SJCRH30 (cell line): ENCODE results near the gene CDRT4. TPM values are rescaled to one million over a fixed set of nuclear protein-coding genes. Genes with fewer than 3 reads are reported as not detected.

Source experiments
- DNase-seq, 2 experiments: peaks; one replicate each; pipeline ENCODE4 v3.0.0-alpha.2; 2015 to 2020
- H3K27ac ChIP-seq: fragments of 250-450 bp; sonication (Bioruptor Pico); 2 replicates; pipeline ENCODE4 v1.5.1; 2020; ENCODE audit warnings: mild to moderate bottlenecking, moderate library complexity
- H3K27me3 ChIP-seq: fragments of 250-450 bp; sonication (Bioruptor Pico); 2 replicates; pipeline ENCODE4 v1.5.1; 2020; ENCODE audit warnings: mild to moderate bottlenecking, moderate library complexity
- H3K36me3 ChIP-seq: fragments of 250-450 bp; sonication (Bioruptor Pico); 2 replicates; pipeline ENCODE4 v1.5.1; 2020; ENCODE audit warnings: mild to moderate bottlenecking, moderate library complexity
- H3K4me1 ChIP-seq: fragments of 250-450 bp; sonication (Bioruptor Pico); 2 replicates; pipeline ENCODE4 v1.5.1; 2020; ENCODE audit warnings: mild to moderate bottlenecking, moderate library complexity
- H3K4me3 ChIP-seq: fragments of 250-450 bp; sonication (Bioruptor Pico); 2 replicates; pipeline ENCODE4 v1.5.1; 2020; ENCODE audit warnings: mild to moderate bottlenecking, moderate library complexity
- H3K9me3 ChIP-seq: fragments of 250-450 bp; sonication (Bioruptor Pico); replicated peaks from 2 replicates; pipeline ENCODE4 v1.5.1; 2020; ENCODE audit warnings: mild to moderate bottlenecking, moderate library complexity
- total RNA-seq: library from RNA; depleted of rRNA; stranded (reverse); fragments of >200 nt; shearing (Covaris generic); gene quantifications from 2 replicates; pipeline ENCODE4 v1.2.3, GENCODE V29; 2014; rRNA removed

The CDRT4 gene
- total RNA-seq, 1 experiment from 2014 or later: 0.04 TPM

GRCh38 chr17:15395091-15395490, 72.3 kb downstream of the CDRT4 start:
- H3K27ac ChIP-seq: no peak overlapping the region
- DNase-seq: no peak
- no peaks in the 10 kb centered on the region for H3K27me3 ChIP-seq
- H3K4me1 ChIP-seq: peaks cover 19% of the 10 kb centered on the region
- no peak overlapping the region for H3K4me3 ChIP-seq
- no peaks in the 10 kb centered on the region for H3K36me3 ChIP-seq
- H3K9me3 ChIP-seq: no peaks in the 10 kb centered on the region

- Histone ChIP-seq H3K4me1 (peaks cover 9% of the 10 kb centered on the region; the same call in 1 of the 2 replicates), H3K27ac (no peak overlapping the region), H3K36me3 (no peaks in the 10 kb centered on the region), H3K27me3 (no peaks in the 10 kb centered on the region), H3K4me3 (no peak overlapping the region), H3K9me3 (no peaks in the 10 kb centered on the region)
- no peak for DNase-seq
Observed at GRCh38 chr17:15393414-15393813, 74.0 kb downstream of the CDRT4 start.

- Histone ChIP-seq H3K36me3 (no peaks in the 10 kb centered on the region), H3K4me1 (no peaks in the 10 kb centered on the region), H3K27ac (no peak overlapping the region), H3K4me3 (no peak overlapping the region), H3K27me3 (no peaks in the 10 kb centered on the region), H3K9me3 (no peaks in the 10 kb centered on the region; the same call in 1 of the 2 replicates)
- DNase-seq: no peak
Observed at GRCh38 chr17:15392326-15392741, 75.1 kb downstream of the CDRT4 start.

- Histone ChIP-seq H3K4me1 (peaks cover 2% of the 10 kb centered on the region; the same call in 1 of the 2 replicates), H3K27ac (no peak overlapping the region), H3K36me3 (no peaks in the 10 kb centered on the region), H3K9me3 (no peaks in the 10 kb centered on the region; the same call in 1 of the 2 replicates), H3K4me3 (no peak overlapping the region), H3K27me3 (no peaks in the 10 kb centered on the region)
- DNase-seq: no peak
Observed at GRCh38 chr17:15388356-15389041, 78.9 kb downstream of the CDRT4 start.

- Histone ChIP-seq H3K4me3 (no peak overlapping the region), H3K27me3 (no peaks in the 10 kb centered on the region), H3K36me3 (no peaks in the 10 kb centered on the region), H3K4me1 (peaks cover 2% of the 10 kb centered on the region; the same call in 1 of the 2 replicates), H3K27ac (no peak overlapping the region), H3K9me3 (no peaks in the 10 kb centered on the region; the same call in 1 of the 2 replicates)
- no peak for DNase-seq
Observed at GRCh38 chr17:15386083-15386482, 81.3 kb downstream of the CDRT4 start.

Other genes with a start within 250 kb of the CDRT4 start
- 7.2 and 7.9 TPM in 2 replicates for gene PMP22, start 202.3 kb downstream of the CDRT4 start, total RNA-seq
- gene TEKT3, start 126.0 kb downstream of the CDRT4 start, total RNA-seq: not detected in 2 replicates
- gene TVP23C, start 95.9 kb upstream of the CDRT4 start, total RNA-seq: 0.48 and 1.4 TPM in 2 replicates
- 0.10 and 0.12 TPM in 2 replicates for gene FBXW10B, start 152.1 kb upstream of the CDRT4 start, total RNA-seq
- 36.5 and 40.8 TPM in 2 replicates for gene TRIM16, start 216.7 kb upstream of the CDRT4 start, total RNA-seq
- 164 and 212 TPM in 2 replicates for gene ZNF286A, start 232.1 kb upstream of the CDRT4 start, total RNA-seq